GM19397 (cell line): ENCODE measurements around the gene ENKUR.
"Not testable (repeated sequence)": the region's sequence is repeated elsewhere in the genome, so short reads cannot be mapped to it uniquely, and the experiment has no call there.

Experiments
- ATAC-seq: cut with Tn5 transposase; IDR thresholded peaks from one replicate; pipeline ENCODE4 v1.9.1; 2021; ENCODE audit warnings: mild to moderate bottlenecking, moderate library complexity; ENCODE audit not compliant: unreplicated experiment

The ENKUR gene

GRCh38 chr10:25024528-25024927 lies 8.6 kb upstream of the ENKUR start:
- ATAC-seq = no peak

DNA sequence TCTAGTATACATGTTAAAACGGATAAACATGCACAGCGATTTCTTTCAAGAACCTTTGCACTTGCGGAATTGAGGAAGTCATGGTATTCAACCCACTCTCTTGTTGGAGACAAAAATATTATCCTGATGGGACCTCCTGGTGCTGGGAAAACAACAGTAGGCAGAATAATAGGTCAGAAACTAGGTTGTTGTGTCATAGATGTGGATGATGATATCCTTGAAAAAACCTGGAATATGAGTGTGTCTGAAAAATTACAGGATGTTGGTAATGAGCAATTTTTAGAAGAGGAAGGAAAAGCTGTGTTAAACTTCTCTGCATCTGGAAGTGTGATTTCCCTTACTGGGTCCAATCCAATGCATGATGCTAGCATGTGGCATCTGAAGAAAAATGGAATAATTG lies 7.3 kb upstream of the ENKUR start:
- ATAC-seq = no peak

- ATAC-seq = no peak
Observed at GRCh38 chr10:25018703-25019102, 2.7 kb upstream of the ENKUR start.

GRCh38 chr10:25017661-25018060 lies 1.7 kb upstream of the ENKUR start:
- no peak for ATAC-seq

GRCh38 chr10:25017154-25017590 lies 1.2 kb upstream of the ENKUR start:
- ATAC-seq = peak; percentile 2

GRCh38 chr10:25016376-25017153 lies 607 bp upstream of the ENKUR start, which contains the start of gene THNSL1:
TSS of gene THNSL1 (plus strand) at chr10:25016612. CDS start at chr10:25023224, 6,612 bp downstream.
- peak; percentile 99 for ATAC-seq

GRCh38 chr10:25014579-25014978 lies 1.4 kb downstream of the ENKUR start:
- no peak for ATAC-seq

DNA sequence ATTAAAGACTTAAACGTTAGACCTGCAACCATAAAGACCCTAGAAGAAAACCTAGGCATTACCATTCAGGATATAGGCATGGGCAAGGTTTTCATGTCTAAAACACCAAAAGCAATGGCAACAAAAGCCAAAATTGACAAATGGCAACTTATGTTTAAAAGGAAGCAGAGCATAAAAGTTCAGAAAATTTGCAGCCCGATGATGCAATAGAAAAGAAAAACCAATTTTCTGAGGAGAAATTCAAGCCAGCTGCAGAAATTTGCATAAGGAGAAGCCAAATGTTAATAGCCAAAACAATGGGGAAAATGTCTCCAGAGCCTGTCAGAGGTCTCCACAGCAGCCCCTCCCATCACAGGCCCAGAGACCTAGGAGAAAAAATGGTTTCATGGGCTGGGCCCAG lies 4.4 kb downstream of the ENKUR start:
- not testable (repeated sequence) for ATAC-seq

GRCh38 chr10:24998044-24998443 lies 17.9 kb downstream of the ENKUR start:
- ATAC-seq = no peak

DNA sequence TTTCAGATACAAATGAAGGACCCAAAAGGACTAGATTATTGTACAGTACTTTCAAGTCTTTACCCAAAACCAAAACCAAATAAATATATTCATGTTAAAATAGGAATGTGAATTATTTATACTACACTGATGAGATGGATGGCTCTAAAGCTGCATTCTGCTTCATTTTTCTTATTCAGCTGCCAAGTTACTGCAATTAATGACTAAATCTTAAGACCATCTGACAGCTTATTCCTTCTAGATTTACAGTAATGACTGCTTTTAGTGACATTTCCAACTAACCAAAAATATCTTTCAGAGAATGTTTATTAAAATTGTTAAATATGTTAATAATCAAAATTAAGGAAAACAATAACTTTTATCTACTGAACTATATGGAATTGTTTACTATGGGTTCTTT lies 20.9 kb downstream of the ENKUR start:
- no peak for ATAC-seq

GRCh38 chr10:24993237-24993958 lies 22.6 kb downstream of the ENKUR start:
- ATAC-seq = no peak

GRCh38 chr10:24992512-24993133 lies 23.3 kb downstream of the ENKUR start:
- ATAC-seq = no peak

- no peak for ATAC-seq
Observed at GRCh38 chr10:24991298-24991697, 24.7 kb downstream of the ENKUR start.

- no peak for ATAC-seq
Observed at GRCh38 chr10:24989867-24990266, 26.1 kb downstream of the ENKUR start.

DNA sequence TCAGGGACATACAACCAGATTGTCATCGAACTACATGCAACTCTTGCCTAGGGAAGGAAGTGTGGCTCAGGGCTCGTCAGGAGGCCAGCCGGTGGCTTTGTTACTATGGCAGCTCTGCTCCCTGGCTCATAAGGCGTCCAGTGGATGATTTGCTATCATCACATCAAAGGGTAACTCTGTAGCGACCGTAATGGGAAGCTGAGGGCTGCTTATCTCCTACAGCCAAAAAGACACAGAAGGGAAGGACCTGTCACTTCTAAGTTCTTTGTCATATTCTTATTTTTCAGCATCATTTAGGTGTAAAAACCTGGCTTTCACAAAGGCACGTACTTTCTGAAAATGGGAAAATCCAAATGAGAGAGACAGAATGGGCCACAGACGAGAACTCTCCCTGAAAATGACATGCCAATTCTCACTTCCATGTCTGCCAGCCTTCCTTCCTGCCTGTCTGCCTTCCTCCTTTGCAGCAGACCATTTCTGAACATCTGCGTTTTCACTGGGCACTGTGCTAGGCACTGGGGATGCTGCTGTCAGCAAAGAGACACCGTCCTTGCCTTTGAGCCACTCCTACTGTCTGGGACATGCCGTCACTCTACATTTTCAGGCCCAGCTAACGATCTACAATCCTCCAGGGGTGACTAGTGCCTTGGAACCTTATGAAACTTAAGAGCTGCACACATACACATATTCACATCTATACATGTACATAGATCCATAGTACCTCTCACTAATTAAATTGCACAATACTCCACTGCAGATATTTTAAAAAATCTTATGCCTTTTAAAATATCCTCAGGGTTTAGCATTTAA lies 26.9 kb downstream of the ENKUR start:
- ATAC-seq = no peak

DNA sequence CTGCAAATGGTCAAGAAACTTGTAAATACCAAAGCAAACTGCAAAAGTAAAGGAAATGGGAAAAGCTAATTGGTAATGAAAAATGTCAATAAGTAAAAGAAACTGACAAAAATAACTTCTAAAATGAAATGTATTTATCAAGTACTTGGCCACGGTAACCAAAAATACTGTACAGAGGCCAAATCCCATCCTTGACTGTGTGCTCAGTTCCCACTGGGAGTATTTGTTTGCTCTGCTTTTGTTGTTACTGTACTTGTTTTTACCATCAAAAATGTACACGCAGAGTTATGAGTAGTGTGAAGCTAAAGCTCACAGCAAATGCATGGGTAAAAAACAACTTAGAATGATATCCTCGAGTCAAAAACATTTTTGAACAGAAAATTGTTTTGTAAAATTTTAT lies 31.1 kb downstream of the ENKUR start:
- ATAC-seq = no peak

- no peak for ATAC-seq
Observed at GRCh38 chr10:24983946-24984345, 32.0 kb downstream of the ENKUR start.

- no peak for ATAC-seq
Observed at GRCh38 chr10:24983130-24983529, 32.8 kb downstream of the ENKUR start.

- ATAC-seq = peak; percentile 78
Observed at GRCh38 chr10:24982319-24983112, 33.4 kb downstream of the ENKUR start.

DNA sequence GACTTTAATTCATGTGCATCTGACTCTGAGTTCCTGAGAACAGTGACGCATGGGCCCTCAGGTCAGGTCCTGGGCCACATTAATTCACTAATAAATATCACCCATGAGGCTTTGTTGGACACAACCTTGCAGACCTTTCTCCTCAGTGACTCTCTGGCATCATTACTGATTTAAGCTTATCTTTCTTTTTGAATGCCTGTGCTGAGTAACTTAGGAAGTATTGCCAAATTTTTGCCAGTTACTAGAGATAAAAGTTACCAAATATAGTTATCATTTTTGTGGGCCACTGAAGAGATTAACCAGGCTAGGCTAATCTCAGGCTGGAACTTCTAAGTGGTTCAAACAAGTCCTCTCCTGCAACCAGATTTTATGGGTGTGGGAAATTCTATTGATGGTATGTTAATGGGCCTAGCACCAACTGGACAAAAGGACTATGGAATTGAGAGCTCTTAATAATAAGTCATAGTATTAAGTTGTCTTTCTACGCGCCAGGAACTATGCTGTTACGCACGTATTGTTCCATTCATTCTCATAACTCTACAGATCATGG lies 34.7 kb downstream of the ENKUR start:
- no peak for ATAC-seq
